GM21390 (cell line): ENCODE results near the gene PDS5B.
"Not testable (repeated sequence)": the region's sequence is repeated elsewhere in the genome, so short reads cannot be mapped to it uniquely, and the experiment has no call there.

Experiments used
- ATAC-seq: cut with Tn5 transposase; IDR thresholded peaks from one replicate; pipeline ENCODE4 v1.9.1; 2021; ENCODE audit not compliant: unreplicated experiment

PDS5B gene

GRCh38 chr13:32723987-32724386 is 137.7 kb downstream of the PDS5B start:
- ATAC-seq, result no peak

GRCh38 chr13:32726374-32727037 is 140.3 kb downstream of the PDS5B start:
- ATAC-seq, result no peak

GRCh38 chr13:32728327-32728726 is 142.1 kb downstream of the PDS5B start:
- no peak for ATAC-seq

GRCh38 chr13:32729097-32729496 is 142.8 kb downstream of the PDS5B start:
- not testable (repeated sequence) for ATAC-seq

GRCh38 chr13:32731074-32731473 is 144.8 kb downstream of the PDS5B start:
- ATAC-seq, result no peak

GRCh38 chr13:32731576-32731975 is 145.3 kb downstream of the PDS5B start:
- ATAC-seq, result no peak

GRCh38 chr13:32733690-32734089 is 147.4 kb downstream of the PDS5B start:
- no peak for ATAC-seq

GRCh38 chr13:32734511-32734910 is 148.3 kb downstream of the PDS5B start:
- ATAC-seq, result no peak

GRCh38 chr13:32735859-32736258 is 149.6 kb downstream of the PDS5B start:
- ATAC-seq, result no peak

- ATAC-seq, result no peak
Measured at GRCh38 chr13:32736648-32737047, 150.4 kb downstream of the PDS5B start.

- peak; percentile 71 for ATAC-seq
Measured at GRCh38 chr13:32737111-32737571, 150.9 kb downstream of the PDS5B start.

- ATAC-seq, result peak; percentile 29
Measured at GRCh38 chr13:32737679-32738078, 151.4 kb downstream of the PDS5B start.

GRCh38 chr13:32745509-32745908 is 159.3 kb downstream of the PDS5B start:
- ATAC-seq, result no peak

- no peak for ATAC-seq
Measured at GRCh38 chr13:32746474-32746873, 160.2 kb downstream of the PDS5B start.

GRCh38 chr13:32748305-32748704 is 162.1 kb downstream of the PDS5B start:
- ATAC-seq, result no peak

GRCh38 chr13:32751340-32751739 is 165.1 kb downstream of the PDS5B start:
- ATAC-seq, result no peak

- no peak for ATAC-seq
Measured at GRCh38 chr13:32752311-32752710, 166.1 kb downstream of the PDS5B start.

- ATAC-seq, result no peak
Measured at GRCh38 chr13:32752997-32753606, 166.8 kb downstream of the PDS5B start.

GRCh38 chr13:32754179-32754578 is 167.9 kb downstream of the PDS5B start:
- no peak for ATAC-seq

GRCh38 chr13:32759152-32759551 is 172.9 kb downstream of the PDS5B start:
- no peak for ATAC-seq

GRCh38 chr13:32761472-32761871 is 175.2 kb downstream of the PDS5B start:
- ATAC-seq, result no peak

GRCh38 chr13:32779119-32779518 is 192.9 kb downstream of the PDS5B start:
- no peak for ATAC-seq

- ATAC-seq, result no peak
Measured at GRCh38 chr13:32781906-32782305, 195.7 kb downstream of the PDS5B start.
